HL-60 (cell line): ENCODE measurements around the gene AK9.

Source experiments
- DNase-seq, 2 experiments: peaks; one replicate each; pipeline ENCODE4 v3.0.0-alpha.2; 2010 to 2020; ENCODE audit warnings: low read depth in 1 of 2, low spot score in 1 of 2
- H3K27ac ChIP-seq: fragments of 250-450 bp; sonication (Bioruptor Pico); replicated peaks from 2 replicates; pipeline ENCODE4 v1.5.1; 2020; ENCODE audit warnings: mild to moderate bottlenecking, moderate library complexity
- H3K27me3 ChIP-seq: fragments of 250-450 bp; sonication (Bioruptor Pico); 2 replicates; pipeline ENCODE4 v1.5.1; 2021; ENCODE audit warnings: mild to moderate bottlenecking, moderate library complexity; ENCODE audit not compliant: insufficient read depth, poor library complexity, severe bottlenecking
- H3K4me3 ChIP-seq: replicated peaks from 2 replicates; pipeline ENCODE4 v1.5.1; 2011; ENCODE audit warnings: mild to moderate bottlenecking, control low read depth, low read length; ENCODE audit not compliant: insufficient read depth
- GABPA ChIP-seq: IDR thresholded peaks from 2 replicates; pipeline ENCODE4 v1.6.1; 2012; ENCODE audit warnings: low read depth
- POLR2AphosphoS5 ChIP-seq: IDR thresholded peaks from 2 replicates; pipeline ENCODE4 v1.6.1; 2012; ENCODE audit warnings: low read depth
- SPI1 ChIP-seq: IDR thresholded peaks from 2 replicates; pipeline ENCODE4 v1.6.1; 2012; ENCODE audit warnings: low read depth, mild to moderate bottlenecking, borderline replicate concordance
- TF ChIP-seq, protein P1 (sequence below): IDR thresholded peaks from 2 replicates; pipeline ENCODE4 v1.6.1; 2012; ENCODE audit warnings: low read depth; ENCODE audit not compliant: insufficient replicate concordance
- TF ChIP-seq, protein P2 (sequence below): IDR thresholded peaks from one replicate; pipeline ENCODE4 v1.5.1; 2011; ENCODE audit warnings: low read length, control low read depth, inconsistent platforms; ENCODE audit not compliant: insufficient read depth

AK9 gene

GRCh38 chr6:109669811-109670210 lies 21.2 kb downstream of the AK9 start:
- DNase-seq: no peak
- Histone ChIP-seq H3K4me3 (no peak overlapping the region), H3K27ac (no peak overlapping the region), H3K27me3 (no peaks in the 10 kb centered on the region)
- TF ChIP-seq, protein P1, sequence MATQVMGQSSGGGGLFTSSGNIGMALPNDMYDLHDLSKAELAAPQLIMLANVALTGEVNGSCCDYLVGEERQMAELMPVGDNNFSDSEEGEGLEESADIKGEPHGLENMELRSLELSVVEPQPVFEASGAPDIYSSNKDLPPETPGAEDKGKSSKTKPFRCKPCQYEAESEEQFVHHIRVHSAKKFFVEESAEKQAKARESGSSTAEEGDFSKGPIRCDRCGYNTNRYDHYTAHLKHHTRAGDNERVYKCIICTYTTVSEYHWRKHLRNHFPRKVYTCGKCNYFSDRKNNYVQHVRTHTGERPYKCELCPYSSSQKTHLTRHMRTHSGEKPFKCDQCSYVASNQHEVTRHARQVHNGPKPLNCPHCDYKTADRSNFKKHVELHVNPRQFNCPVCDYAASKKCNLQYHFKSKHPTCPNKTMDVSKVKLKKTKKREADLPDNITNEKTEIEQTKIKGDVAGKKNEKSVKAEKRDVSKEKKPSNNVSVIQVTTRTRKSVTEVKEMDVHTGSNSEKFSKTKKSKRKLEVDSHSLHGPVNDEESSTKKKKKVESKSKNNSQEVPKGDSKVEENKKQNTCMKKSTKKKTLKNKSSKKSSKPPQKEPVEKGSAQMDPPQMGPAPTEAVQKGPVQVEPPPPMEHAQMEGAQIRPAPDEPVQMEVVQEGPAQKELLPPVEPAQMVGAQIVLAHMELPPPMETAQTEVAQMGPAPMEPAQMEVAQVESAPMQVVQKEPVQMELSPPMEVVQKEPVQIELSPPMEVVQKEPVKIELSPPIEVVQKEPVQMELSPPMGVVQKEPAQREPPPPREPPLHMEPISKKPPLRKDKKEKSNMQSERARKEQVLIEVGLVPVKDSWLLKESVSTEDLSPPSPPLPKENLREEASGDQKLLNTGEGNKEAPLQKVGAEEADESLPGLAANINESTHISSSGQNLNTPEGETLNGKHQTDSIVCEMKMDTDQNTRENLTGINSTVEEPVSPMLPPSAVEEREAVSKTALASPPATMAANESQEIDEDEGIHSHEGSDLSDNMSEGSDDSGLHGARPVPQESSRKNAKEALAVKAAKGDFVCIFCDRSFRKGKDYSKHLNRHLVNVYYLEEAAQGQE: no peak
- TF ChIP-seq SPI1 (no peak), GABPA (no peak), POLR2AphosphoS5 (no peak)
- TF ChIP-seq, protein P2, sequence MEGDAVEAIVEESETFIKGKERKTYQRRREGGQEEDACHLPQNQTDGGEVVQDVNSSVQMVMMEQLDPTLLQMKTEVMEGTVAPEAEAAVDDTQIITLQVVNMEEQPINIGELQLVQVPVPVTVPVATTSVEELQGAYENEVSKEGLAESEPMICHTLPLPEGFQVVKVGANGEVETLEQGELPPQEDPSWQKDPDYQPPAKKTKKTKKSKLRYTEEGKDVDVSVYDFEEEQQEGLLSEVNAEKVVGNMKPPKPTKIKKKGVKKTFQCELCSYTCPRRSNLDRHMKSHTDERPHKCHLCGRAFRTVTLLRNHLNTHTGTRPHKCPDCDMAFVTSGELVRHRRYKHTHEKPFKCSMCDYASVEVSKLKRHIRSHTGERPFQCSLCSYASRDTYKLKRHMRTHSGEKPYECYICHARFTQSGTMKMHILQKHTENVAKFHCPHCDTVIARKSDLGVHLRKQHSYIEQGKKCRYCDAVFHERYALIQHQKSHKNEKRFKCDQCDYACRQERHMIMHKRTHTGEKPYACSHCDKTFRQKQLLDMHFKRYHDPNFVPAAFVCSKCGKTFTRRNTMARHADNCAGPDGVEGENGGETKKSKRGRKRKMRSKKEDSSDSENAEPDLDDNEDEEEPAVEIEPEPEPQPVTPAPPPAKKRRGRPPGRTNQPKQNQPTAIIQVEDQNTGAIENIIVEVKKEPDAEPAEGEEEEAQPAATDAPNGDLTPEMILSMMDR: no peak

GRCh38 chr6:109662192-109662591 lies 28.8 kb downstream of the AK9 start:
- no peaks in the 10 kb centered on the region for H3K27me3 ChIP-seq
- H3K4me3 ChIP-seq: no peak overlapping the region
- TF ChIP-seq POLR2AphosphoS5 (no peak), GABPA (no peak), SPI1 (no peak)
- TF ChIP-seq, protein P2: no peak
- TF ChIP-seq, protein P1: no peak
- no peak for DNase-seq
- no peak overlapping the region for H3K27ac ChIP-seq

GRCh38 chr6:109660526-109661320 lies 30.3 kb downstream of the AK9 start:
- TF ChIP-seq, protein P1: no peak
- TF ChIP-seq, protein P2: no peak
- H3K4me3 ChIP-seq: no peak overlapping the region
- H3K27ac ChIP-seq: no peak overlapping the region
- DNase-seq: no peak
- no peaks in the 10 kb centered on the region for H3K27me3 ChIP-seq
